AG09309 (cell line): ENCODE results near the gene ZNF530.

ENCODE experiments used
- DNase-seq: peaks from one replicate; pipeline ENCODE4 v3.0.0-alpha.2; 2010; ENCODE audit warnings: low read depth
- H3K4me3 ChIP-seq: 2 replicates; pipeline ENCODE4 v1.5.1; 2011; ENCODE audit warnings: mild to moderate bottlenecking, low read depth, low read length, moderate library complexity; ENCODE audit not compliant: control insufficient read depth
- CTCF ChIP-seq: IDR thresholded peaks from 2 replicates; pipeline ENCODE4 v1.5.1; 2011; ENCODE audit warnings: mild to moderate bottlenecking, low read depth, low read length, inconsistent platforms; ENCODE audit not compliant: insufficient read depth, control insufficient read depth; ENCODE audit errors: missing control alignments

Gene ZNF530

GRCh38 chr19:57633832-57634131 is 34.1 kb downstream of the ZNF530 start:
- peak overlapping the region; percentile 77 for H3K4me3 ChIP-seq
- no peak for DNase-seq
- no peak for TF ChIP-seq CTCF

DNA sequence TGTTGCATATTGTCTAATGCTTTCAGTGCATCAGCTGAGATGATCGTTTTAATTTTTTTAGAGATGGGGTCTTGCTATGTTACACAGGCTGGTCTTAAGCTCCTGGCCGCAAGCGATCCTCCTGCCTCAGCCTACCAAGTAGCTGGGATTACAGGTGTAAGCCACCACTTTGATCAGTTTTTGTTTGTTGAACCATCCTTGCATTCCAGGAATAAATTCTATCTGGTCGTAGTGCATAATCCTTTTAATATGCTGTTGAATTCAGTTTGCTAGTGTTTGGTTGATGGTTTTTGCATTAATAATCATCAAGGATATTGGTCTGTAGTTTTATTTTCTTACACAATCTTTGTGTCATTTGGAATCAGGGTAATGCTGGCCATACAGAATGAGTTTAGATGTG is 37.7 kb downstream of the ZNF530 start:
- no peak for TF ChIP-seq CTCF

DNA sequence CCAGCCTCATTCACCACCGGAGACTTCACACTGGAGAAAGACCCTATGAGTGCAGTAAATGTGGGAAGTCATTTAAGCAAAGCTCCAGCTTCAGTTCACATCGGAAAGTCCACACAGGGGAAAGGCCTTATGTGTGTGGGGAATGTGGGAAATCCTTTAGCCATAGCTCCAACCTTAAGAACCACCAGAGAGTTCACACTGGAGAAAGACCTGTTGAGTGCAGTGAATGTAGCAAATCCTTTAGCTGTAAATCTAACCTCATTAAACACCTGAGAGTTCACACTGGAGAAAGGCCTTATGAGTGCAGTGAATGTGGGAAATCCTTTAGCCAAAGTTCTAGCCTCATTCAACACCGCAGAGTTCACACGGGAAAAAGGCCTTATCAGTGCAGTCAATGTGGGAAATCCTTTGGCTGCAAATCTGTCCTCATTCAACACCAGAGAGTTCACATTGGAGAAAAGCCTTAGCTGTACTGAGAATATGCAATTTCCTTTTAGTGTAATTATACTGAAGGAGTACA is 42.1 kb downstream of the ZNF530 start:
- DNase-seq: no peak
- TF ChIP-seq CTCF: no peak
- H3K4me3 ChIP-seq: no peak overlapping the region

More for the DNA sequence above, 37.7 kb downstream of the ZNF530 start:
- no peak overlapping the region for H3K4me3 ChIP-seq
- DNase-seq: no peak

DNA sequence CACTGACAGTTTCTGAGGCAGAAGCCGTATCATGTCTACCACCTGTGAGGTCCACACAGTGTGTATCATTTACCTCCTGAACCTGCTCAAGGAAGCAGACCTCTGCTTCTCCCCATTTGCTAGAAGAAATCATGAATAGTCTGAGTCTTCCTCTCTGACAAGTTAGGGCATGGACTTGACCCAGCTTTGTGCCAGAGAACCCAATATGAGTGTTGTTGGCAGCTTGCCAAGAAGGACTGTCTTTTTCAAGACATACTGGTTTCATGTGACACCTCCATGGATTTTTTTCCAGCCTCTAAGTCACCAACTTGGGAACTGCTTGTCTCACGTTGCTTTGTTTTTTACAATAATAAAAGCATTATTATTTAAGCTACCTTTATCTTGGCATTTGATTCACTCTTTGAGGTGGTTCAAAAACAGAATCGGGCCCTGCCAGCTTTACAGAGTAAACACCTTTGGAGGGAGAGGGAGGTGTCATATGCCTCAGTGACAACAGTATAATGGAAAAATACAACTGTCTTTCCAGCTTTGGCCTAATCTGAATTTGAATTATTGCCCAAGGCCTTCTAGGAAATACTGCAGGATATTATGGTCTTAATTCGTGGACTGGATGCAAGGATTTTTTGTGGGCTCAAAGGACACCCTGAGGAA is 42.8 kb downstream of the ZNF530 start:
- no peak overlapping the region for H3K4me3 ChIP-seq
- TF ChIP-seq CTCF: no peak
- no peak for DNase-seq

- DNase-seq: no peak
- no peak overlapping the region for H3K4me3 ChIP-seq
These were observed 44.0 kb downstream of the ZNF530 start for GRCh38 chr19:57643734-57644133.

GRCh38 chr19:57648331-57649003 is 48.8 kb downstream of the ZNF530 start:
- H3K4me3 ChIP-seq: no peak overlapping the region
- no peak for TF ChIP-seq CTCF
- DNase-seq: no peak

More at GRCh38 chr19:57643734-57644133, 44.0 kb downstream of the ZNF530 start:
- TF ChIP-seq CTCF: no peak

- TF ChIP-seq CTCF: peak; percentile 11
- no peak for DNase-seq
- no peak overlapping the region for H3K4me3 ChIP-seq
These were observed 51.9 kb downstream of the ZNF530 start for GRCh38 chr19:57651654-57651996.
